Kidney (tissue), 14 donors: Measurements from ENCODE around the gene ZNF609. TPM values are rescaled to one million over a fixed set of nuclear protein-coding genes. Genes with fewer than 3 reads are reported as not detected.

Source experiments
- DNase-seq, 5 donors: peaks; one replicate each; pipeline ENCODE4 v3.0.0-alpha.2; 2013 to 2020
- FAIRE-seq: peaks from 2 replicates; lab custom pipeline; 2012; peaks lifted over from hg19 to GRCh38; lab: Jason Lieb, UNC
- H3K27ac ChIP-seq, 2 donors: one replicate each; pipeline ENCODE4 v1.7.0; 2013; ENCODE audit warnings: low read depth in 2 of 2, low read length in 2 of 2, inconsistent platforms in 1 of 2
- H3K27me3 ChIP-seq: one replicate; pipeline ENCODE4 v1.7.1; 2013; ENCODE audit warnings: low read length, inconsistent platforms; ENCODE audit not compliant: control insufficient read depth, insufficient read depth
- H3K36me3 ChIP-seq, 3 donors: one replicate each; pipeline versions ENCODE4 v1.7.0 to v1.7.1; 2013; ENCODE audit warnings: low read length in 3 of 3, control low read depth in 1 of 3, inconsistent platforms in 1 of 3; ENCODE audit not compliant: insufficient read depth in 3 of 3, control insufficient read depth in 2 of 3
- H3K4me1 ChIP-seq, 3 donors: one replicate each; pipeline versions ENCODE4 v1.7.0 to v1.7.1; 2013; ENCODE audit warnings: low read length in 3 of 3, inconsistent platforms in 1 of 3, low read depth in 1 of 3; ENCODE audit not compliant: control insufficient read depth in 2 of 3, insufficient read depth in 2 of 3
- H3K4me3 ChIP-seq, 3 donors: one replicate each; pipeline versions ENCODE4 v1.7.0 to v1.8.1; 2013; ENCODE audit warnings: low read length in 3 of 3, control low read depth in 1 of 3, inconsistent platforms in 1 of 3
- H3K9ac ChIP-seq, 3 donors: one replicate each; pipeline versions ENCODE4 v1.7.0 to v1.7.1; 2013; ENCODE audit warnings: low read length in 3 of 3, control low read depth in 1 of 3, inconsistent platforms in 1 of 3
- H3K9me3 ChIP-seq, 3 donors: one replicate each; pipeline versions ENCODE4 v1.7.0 to v1.7.1; 2013; ENCODE audit warnings: low read length in 3 of 3, control low read depth in 1 of 3, inconsistent platforms in 1 of 3; ENCODE audit not compliant: control insufficient read depth in 2 of 3, insufficient read depth in 1 of 3
- intact Hi-C: fragments of 100-400 bp; cut with DNase I; formaldehyde crosslinking; loops from one replicate; pipeline ENCODE4 v1.11.1; 2022
- polyA plus RNA-seq: library from polyadenylated mRNA; stranded (reverse); fragments of 350-450 nt; fragmentation: Illumina TruSeq; extraction: RNeasy Lipid Tissue Mini Kit (QIAGEN cat#74804); gene quantifications from one replicate; pipeline ENCODE4 v1.2.3, GENCODE V29; 2014; ENCODE audit warnings: low read depth, low replicate concordance; ENCODE audit not compliant: insufficient read depth
- total RNA-seq: library from RNA; stranded (reverse); fragmentation: NEBNext Ultra II Directional; extraction: Animal tissue kit (Norgen Biotek cat#: 25700); gene quantifications from one replicate; pipeline ENCODE4 v1.2.1, GENCODE V29; 2021
- TF ChIP-seq, protein P1 (sequence below): IDR thresholded peaks from 3 replicates; pipeline ENCODE4 v1.5.1; 2012; ENCODE audit warnings: mild to moderate bottlenecking, moderate library complexity, borderline replicate concordance; ENCODE audit not compliant: insufficient read depth; ENCODE audit errors: extremely low read depth
- donor health status: control.
- donor health status: control.
- donor health status: control.
- donor health status: control.
- donor health status: control.
- donor health status: DM: yes; HTN: yes; CAD: no.
- donor health status: Normal renal cell carcinoma (clear cell type).

The ZNF609 gene
- total and polyA plus RNA-seq, 2 donors from 2014 or later: 3.1 to 37.2 TPM

DNA sequence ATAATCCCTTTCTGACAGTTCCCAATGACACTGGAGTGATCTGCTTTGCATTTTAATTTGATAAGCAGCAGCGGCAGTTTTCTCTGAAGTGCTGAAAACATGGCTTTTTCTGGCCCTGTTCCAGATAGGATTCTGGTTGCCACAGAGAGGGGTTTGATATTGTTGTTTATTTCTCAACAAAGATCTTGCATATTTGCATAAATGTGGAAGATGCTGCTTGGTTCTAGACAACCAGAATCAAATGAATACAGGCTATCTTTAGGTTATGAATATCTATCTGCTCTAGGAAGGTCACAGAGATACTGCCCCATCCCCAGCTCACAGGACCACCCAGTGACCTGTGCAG is 137.1 kb downstream of the ZNF609 start:
- Histone ChIP-seq H3K36me3 (no peaks in the 10 kb centered on the region), H3K4me1 (peaks cover 0 to 14% (median 5%) of the 10 kb centered on the region in 3 donors), H3K9me3 (no peaks in the 10 kb centered on the region), H3K27me3 (no peaks in the 10 kb centered on the region), H3K27ac (no peak overlapping the region), H3K9ac (no peak overlapping the region), H3K4me3 (no peak overlapping the region)
- intact Hi-C loops: no loop called here
- TF ChIP-seq, protein P1, sequence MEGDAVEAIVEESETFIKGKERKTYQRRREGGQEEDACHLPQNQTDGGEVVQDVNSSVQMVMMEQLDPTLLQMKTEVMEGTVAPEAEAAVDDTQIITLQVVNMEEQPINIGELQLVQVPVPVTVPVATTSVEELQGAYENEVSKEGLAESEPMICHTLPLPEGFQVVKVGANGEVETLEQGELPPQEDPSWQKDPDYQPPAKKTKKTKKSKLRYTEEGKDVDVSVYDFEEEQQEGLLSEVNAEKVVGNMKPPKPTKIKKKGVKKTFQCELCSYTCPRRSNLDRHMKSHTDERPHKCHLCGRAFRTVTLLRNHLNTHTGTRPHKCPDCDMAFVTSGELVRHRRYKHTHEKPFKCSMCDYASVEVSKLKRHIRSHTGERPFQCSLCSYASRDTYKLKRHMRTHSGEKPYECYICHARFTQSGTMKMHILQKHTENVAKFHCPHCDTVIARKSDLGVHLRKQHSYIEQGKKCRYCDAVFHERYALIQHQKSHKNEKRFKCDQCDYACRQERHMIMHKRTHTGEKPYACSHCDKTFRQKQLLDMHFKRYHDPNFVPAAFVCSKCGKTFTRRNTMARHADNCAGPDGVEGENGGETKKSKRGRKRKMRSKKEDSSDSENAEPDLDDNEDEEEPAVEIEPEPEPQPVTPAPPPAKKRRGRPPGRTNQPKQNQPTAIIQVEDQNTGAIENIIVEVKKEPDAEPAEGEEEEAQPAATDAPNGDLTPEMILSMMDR: no peak
- no peak for DNase-seq
- FAIRE-seq: no peak

DNA sequence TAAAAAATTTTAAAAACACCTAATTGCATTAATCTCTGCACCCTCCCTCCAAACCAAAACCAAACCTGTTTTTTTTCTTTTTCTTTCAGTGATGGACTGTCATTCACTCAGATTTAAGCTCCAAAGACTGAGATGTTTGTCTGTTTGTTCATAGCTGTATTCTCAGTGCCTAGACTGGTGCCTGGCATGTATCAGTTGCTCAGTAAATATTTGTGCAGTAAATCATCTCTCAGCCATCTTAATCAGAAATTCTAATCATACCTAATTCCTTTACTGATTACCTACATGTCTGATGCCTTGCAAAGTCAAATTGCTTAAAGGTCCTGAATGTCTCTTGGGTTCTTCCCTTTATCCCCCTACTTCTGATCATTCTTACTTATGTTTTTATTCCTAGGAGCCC is 138.8 kb downstream of the ZNF609 start:
- no peak overlapping the region for H3K27ac ChIP-seq
- no peak for DNase-seq
- H3K4me3 ChIP-seq: no peak overlapping the region
- no peaks in the 10 kb centered on the region for H3K36me3 ChIP-seq
- H3K9ac ChIP-seq: no peak overlapping the region
- H3K4me1 ChIP-seq: peaks cover 0 to 14% (median 8%) of the 10 kb centered on the region in 3 donors
- intact Hi-C loops: no loop called here
- H3K9me3 ChIP-seq: no peaks in the 10 kb centered on the region
- FAIRE-seq: no peak
- no peaks in the 10 kb centered on the region for H3K27me3 ChIP-seq
- TF ChIP-seq, protein P1: no peak

GRCh38 chr15:64599716-64600115 is 139.3 kb downstream of the ZNF609 start:
- DNase-seq (no peak), FAIRE-seq (no peak)
- TF ChIP-seq, protein P1: no peak
- intact Hi-C loops: no loop called here
- Histone ChIP-seq H3K27me3 (no peaks in the 10 kb centered on the region), H3K36me3 (no peaks in the 10 kb centered on the region), H3K4me1 (peaks cover 0 to 14% (median 10%) of the 10 kb centered on the region in 3 donors), H3K4me3 (no peak overlapping the region), H3K9me3 (no peaks in the 10 kb centered on the region), H3K27ac (no peak overlapping the region), H3K9ac (no peak overlapping the region)

DNA sequence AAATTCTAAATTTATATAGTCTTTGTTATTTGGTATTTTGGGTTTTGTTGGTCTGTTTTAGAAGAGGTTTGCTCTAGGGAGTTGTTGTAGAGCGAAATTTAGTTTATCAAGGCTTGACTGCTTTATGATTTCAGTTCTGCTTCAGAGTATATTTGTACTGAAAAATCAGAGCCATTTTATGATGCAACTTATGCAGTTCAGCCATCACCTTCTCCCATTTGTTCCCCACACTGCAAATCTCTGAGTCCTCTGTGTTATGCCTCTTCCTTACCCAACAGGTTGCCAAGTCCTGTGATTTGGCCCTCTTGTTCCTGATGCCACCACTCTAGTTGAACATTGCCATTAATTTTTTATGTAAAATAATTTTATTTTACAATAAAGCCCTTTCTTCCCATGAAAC is 140.4 kb downstream of the ZNF609 start:
- Histone ChIP-seq H3K36me3 (no peaks in the 10 kb centered on the region), H3K4me1 (peaks cover 0 to 14% (median 10%) of the 10 kb centered on the region in 3 donors), H3K9ac (no peak overlapping the region), H3K4me3 (no peak overlapping the region), H3K27me3 (no peaks in the 10 kb centered on the region), H3K9me3 (no peaks in the 10 kb centered on the region), H3K27ac (no peak overlapping the region)
- no peak for DNase-seq
- intact Hi-C loops: no loop called here
- no peak for FAIRE-seq
- TF ChIP-seq, protein P1: no peak
